CD4-positive, alpha-beta T cell treated with Interleukin-1 beta for 1 hour (primary cell): ENCODE results near the gene COL13A1.

Experiments used
- DNase-seq, 2 donors: peaks; one replicate each; pipeline ENCODE4 v3.0.0-alpha.2; 2020 to 2022

Gene COL13A1

GRCh38 chr10:69913606-69914382 lies 112.1 kb downstream of the COL13A1 start:
- no peak for DNase-seq

GRCh38 chr10:69914398-69915214 lies 112.9 kb downstream of the COL13A1 start:
- peak; percentile 27 to 35 for DNase-seq

- no peak for DNase-seq
These were observed 113.5 kb downstream of the COL13A1 start for GRCh38 chr10:69915215-69915560.

GRCh38 chr10:69916118-69916517 lies 114.4 kb downstream of the COL13A1 start:
- DNase-seq = no peak

- DNase-seq = no peak
These were observed 116.3 kb downstream of the COL13A1 start for GRCh38 chr10:69918036-69918435.

- DNase-seq = no peak
These were observed 117.5 kb downstream of the COL13A1 start for GRCh38 chr10:69919250-69919649.

- DNase-seq = no peak
These were observed 123.4 kb downstream of the COL13A1 start for GRCh38 chr10:69925111-69925510.

- DNase-seq = no peak
These were observed 126.6 kb downstream of the COL13A1 start for GRCh38 chr10:69928339-69928738.

GRCh38 chr10:69929575-69929974 lies 127.9 kb downstream of the COL13A1 start:
- DNase-seq = no peak

- DNase-seq = no peak
These were observed 133.1 kb downstream of the COL13A1 start for GRCh38 chr10:69934768-69935167.

GRCh38 chr10:69936091-69936490 lies 134.4 kb downstream of the COL13A1 start:
- DNase-seq = no peak

GRCh38 chr10:69938541-69938991 lies 136.9 kb downstream of the COL13A1 start:
- no peak for DNase-seq

GRCh38 chr10:69939061-69939460 lies 137.4 kb downstream of the COL13A1 start:
- DNase-seq = no peak

- DNase-seq = no peak
These were observed 137.8 kb downstream of the COL13A1 start for GRCh38 chr10:69939481-69939880.

- DNase-seq = no peak
These were observed 140.0 kb downstream of the COL13A1 start for GRCh38 chr10:69941730-69942129.

GRCh38 chr10:69943292-69943820 lies 141.7 kb downstream of the COL13A1 start:
- DNase-seq = no peak

GRCh38 chr10:69944761-69945160 lies 143.1 kb downstream of the COL13A1 start:
- no peak for DNase-seq

- DNase-seq = no peak
These were observed 146.6 kb downstream of the COL13A1 start for GRCh38 chr10:69948261-69948660.

- DNase-seq = no peak
These were observed 148.1 kb downstream of the COL13A1 start for GRCh38 chr10:69949770-69950169.

GRCh38 chr10:69951658-69952057 lies 150.0 kb downstream of the COL13A1 start:
- DNase-seq = no peak

- no peak for DNase-seq
These were observed 150.5 kb downstream of the COL13A1 start for GRCh38 chr10:69952069-69952800.

- DNase-seq = no peak
These were observed 151.1 kb downstream of the COL13A1 start for GRCh38 chr10:69952821-69953221.

- DNase-seq = peak in 1 of 2 donors; percentile 6
These were observed 152.1 kb downstream of the COL13A1 start for GRCh38 chr10:69953851-69954250.
